H9 (cell line): Measurements from ENCODE around the gene SP8. TPM values are rescaled to one million over a fixed set of nuclear protein-coding genes. Genes with fewer than 3 reads are reported as not detected.

Experiments used
- DNase-seq: peaks from one replicate; pipeline ENCODE4 v3.0.0-alpha.2; 2017
- H2AFZ ChIP-seq: one replicate; pipeline ENCODE4 v1.6.1; 2013; ENCODE audit warnings: mild to moderate bottlenecking, low read length, control low read depth, moderate library complexity
- H2AK5ac ChIP-seq: 2 replicates; pipeline ENCODE4 v1.6.1; 2013; ENCODE audit warnings: low read length, control low read depth, mixed read lengths; ENCODE audit not compliant: insufficient read length
- H2BK120ac ChIP-seq: one replicate; pipeline ENCODE4 v1.6.1; 2013; ENCODE audit warnings: low read depth, mild to moderate bottlenecking, low read length, control low read depth, inconsistent platforms; ENCODE audit not compliant: poor library complexity, severe bottlenecking
- H2BK12ac ChIP-seq: 2 replicates; pipeline ENCODE4 v1.6.1; 2013; ENCODE audit warnings: low read length, control low read depth, mixed read lengths, low read depth; ENCODE audit not compliant: insufficient read length
- H2BK15ac ChIP-seq: 2 replicates; pipeline ENCODE4 v1.6.1; 2013; ENCODE audit warnings: low read depth, low read length, control low read depth
- H2BK20ac ChIP-seq: one replicate; pipeline ENCODE4 v1.6.1; 2013; ENCODE audit warnings: low read depth, mild to moderate bottlenecking, low read length, control low read depth, inconsistent platforms; ENCODE audit not compliant: poor library complexity, severe bottlenecking
- H2BK5ac ChIP-seq: 2 replicates; pipeline ENCODE4 v1.6.1; 2013; ENCODE audit warnings: low read length, control low read depth, mixed read lengths; ENCODE audit not compliant: insufficient read length
- H3K14ac ChIP-seq: 2 replicates; pipeline ENCODE4 v1.6.1; 2013; ENCODE audit warnings: low read length, control low read depth; ENCODE audit not compliant: insufficient read depth
- H3K18ac ChIP-seq: 2 replicates; pipeline ENCODE4 v1.6.1; 2013; ENCODE audit warnings: low read depth, mild to moderate bottlenecking, mixed read lengths, low read length, control low read depth; ENCODE audit not compliant: insufficient read length
- H3K23ac ChIP-seq: 2 replicates; pipeline ENCODE4 v1.6.1; 2013; ENCODE audit warnings: low read length, control low read depth, mixed read lengths, low read depth; ENCODE audit not compliant: insufficient read length
- H3K23me2 ChIP-seq: 2 replicates; pipeline ENCODE4 v1.6.1; 2013; ENCODE audit warnings: low read depth, mild to moderate bottlenecking, mixed read lengths, low read length, control low read depth; ENCODE audit not compliant: insufficient read length, poor library complexity, severe bottlenecking
- H3K27ac ChIP-seq: 2 replicates; pipeline ENCODE4 v1.5.1; 2013; ENCODE audit warnings: low read length, control low read depth, mixed read lengths, low read depth; ENCODE audit not compliant: insufficient read length
- H3K27me3 ChIP-seq: 2 replicates; pipeline ENCODE4 v1.6.1; 2013; ENCODE audit warnings: low read length, control low read depth, inconsistent platforms; ENCODE audit not compliant: insufficient read depth
- H3K4ac ChIP-seq: 2 replicates; pipeline ENCODE4 v1.6.1; 2013; ENCODE audit warnings: low read depth, mild to moderate bottlenecking, control low read depth, inconsistent platforms, low read length, moderate library complexity
- H3K4me1 ChIP-seq: 2 replicates; pipeline ENCODE4 v1.6.1; 2013; ENCODE audit warnings: low read length, control low read depth, inconsistent platforms; ENCODE audit not compliant: insufficient read depth
- H3K4me2 ChIP-seq: 2 replicates; pipeline ENCODE4 v1.6.1; 2013; ENCODE audit warnings: low read length, control low read depth, mixed read lengths; ENCODE audit not compliant: insufficient read length, insufficient read depth
- H3K56ac ChIP-seq: 2 replicates; pipeline ENCODE4 v1.6.1; 2013; ENCODE audit warnings: low read depth, mild to moderate bottlenecking, mixed read lengths, low read length, control low read depth; ENCODE audit not compliant: insufficient read length
- H3K79me1 ChIP-seq: 2 replicates; pipeline ENCODE4 v1.6.1; 2013; ENCODE audit warnings: low read depth, mild to moderate bottlenecking, moderate library complexity, low read length, control low read depth, inconsistent platforms; ENCODE audit not compliant: insufficient read depth, poor library complexity, severe bottlenecking
- H3K79me2 ChIP-seq: 2 replicates; pipeline ENCODE4 v1.6.1; 2013; ENCODE audit warnings: low read length, control low read depth, inconsistent platforms; ENCODE audit not compliant: insufficient read depth
- H3K9ac ChIP-seq: 2 replicates; pipeline ENCODE4 v1.6.1; 2013; ENCODE audit warnings: low read length, control low read depth, mixed read lengths; ENCODE audit not compliant: insufficient read length; ENCODE audit errors: extremely low read depth
- H3K9me3 ChIP-seq: one replicate; pipeline ENCODE4 v1.6.1; 2013; ENCODE audit warnings: low read depth, low read length, inconsistent platforms; ENCODE audit not compliant: control insufficient read depth
- H3T11ph ChIP-seq: one replicate; pipeline ENCODE4 v1.6.1; 2013; ENCODE audit warnings: mild to moderate bottlenecking, low read length, control low read depth, inconsistent platforms
- H4K20me1 ChIP-seq: one replicate; pipeline ENCODE4 v1.6.1; 2013; ENCODE audit not compliant: control insufficient read depth, insufficient read length, insufficient read depth
- H4K5ac ChIP-seq: 2 replicates; pipeline ENCODE4 v1.6.1; 2013; ENCODE audit warnings: low read depth, mild to moderate bottlenecking, mixed read lengths, low read length, control low read depth; ENCODE audit not compliant: insufficient read length
- H4K8ac ChIP-seq: replicated peaks from 2 replicates; pipeline ENCODE4 v1.6.1; 2013; ENCODE audit warnings: low read length, control low read depth, mixed read lengths, low read depth; ENCODE audit not compliant: insufficient read length
- H4K91ac ChIP-seq: 2 replicates; pipeline ENCODE4 v1.6.1; 2013; ENCODE audit warnings: low read depth, mild to moderate bottlenecking, moderate library complexity, mixed read lengths, low read length, control low read depth; ENCODE audit not compliant: insufficient read length
- H3K27ac Mint-ChIP-seq, 3 experiments: 2 replicates in 2 of 3; 3 replicates in 1 of 3; pipeline ENCODE4 v1.8.0; 2020 to 2021; ENCODE audit warnings: mixed read lengths in 3 of 3, mild to moderate bottlenecking in 1 of 3, moderate library complexity in 1 of 3
- H3K27me3 Mint-ChIP-seq: 2 replicates; pipeline ENCODE4 v1.8.0; 2021; ENCODE audit warnings: low read depth, mild to moderate bottlenecking, moderate library complexity, mixed read lengths
- H3K36me3 Mint-ChIP-seq, 3 experiments: 2 replicates in 2 of 3; 3 replicates in 1 of 3; pipeline ENCODE4 v1.8.0; 2020 to 2021; ENCODE audit warnings: low read depth in 3 of 3, mixed read lengths in 3 of 3; ENCODE audit not compliant: insufficient read depth in 1 of 3
- H3K4me1 Mint-ChIP-seq, 2 experiments: 2 replicates each; pipeline ENCODE4 v1.8.0; 2020; ENCODE audit warnings: mixed read lengths in 2 of 2
- H3K4me3 Mint-ChIP-seq, 2 experiments: 2 replicates in 1 of 2; 3 replicates in 1 of 2; pipeline ENCODE4 v1.8.0; 2020 to 2021; ENCODE audit warnings: mild to moderate bottlenecking in 2 of 2, mixed read lengths in 2 of 2, moderate library complexity in 1 of 2
- H3K9me3 Mint-ChIP-seq, 2 experiments: 2 replicates in 1 of 2; 3 replicates in 1 of 2; pipeline ENCODE4 v1.8.0; 2020; ENCODE audit warnings: mild to moderate bottlenecking in 2 of 2, mixed read lengths in 2 of 2, moderate library complexity in 1 of 2
- CTCF ChIP-seq: fragments of 200-600 bp; sonication (generic); conservative IDR thresholded peaks from 3 replicates; pipeline ENCODE4 v1.8.0; 2021; ENCODE audit warnings: antibody characterized with exemption, mild to moderate bottlenecking
- WGBS: extraction: QIAGEN DNeasy Blood & Tissue Kit; methylation state at CpG from one replicate; pipeline ENCODE4 v1.1.7; 2013; ENCODE audit warnings: missing lambda C conversion rate, low lambda C conversion rate, mixed read lengths; ENCODE audit not compliant: insufficient read length; ENCODE audit errors: extremely low coverage; 5-methylcytosine and 5-hydroxymethylcytosine counted together
- total RNA-seq: library from RNA; stranded (reverse); gene quantifications from 2 replicates; pipeline ENCODE4 v1.2.1, GENCODE V29; 2021

SP8 gene
- total RNA-seq, 1 experiment from 2014 or later = 3.5 TPM

DNA sequence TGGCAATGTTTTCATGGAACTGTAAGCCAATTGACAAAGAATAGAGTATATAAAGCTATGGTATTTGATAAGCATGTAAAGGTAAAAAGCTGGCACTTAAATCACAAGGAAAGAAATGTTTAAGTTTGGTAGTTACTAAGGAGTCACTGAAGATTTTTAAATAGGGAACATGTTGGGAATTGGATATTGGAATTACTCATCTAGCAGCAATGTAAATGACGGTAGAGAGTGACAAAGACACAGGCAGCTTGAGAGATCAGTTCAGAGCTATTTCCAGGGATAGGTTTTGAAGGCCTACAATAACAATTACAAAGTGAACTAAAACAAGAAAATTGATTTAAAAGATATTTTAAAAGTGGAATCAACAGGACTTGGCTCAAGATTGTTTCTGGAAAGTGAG is 36.8 kb downstream of the SP8 start:
- Mint-ChIP-seq H3K4me1 (peaks cover 6 to 16% of the 10 kb centered on the region in 2 experiments), H3K36me3 (no peaks in the 10 kb centered on the region), H3K27ac (no peak overlapping the region), H3K9me3 (no peaks in the 10 kb centered on the region), H3K4me3 (no peak overlapping the region), H3K27me3 (no peaks in the 10 kb centered on the region)
- Histone ChIP-seq H3K79me1 (no peaks in the 10 kb centered on the region), H3K27ac (no peak overlapping the region), H3K9ac (no peak overlapping the region), H4K20me1 (no peaks in the 10 kb centered on the region), H2BK20ac (no peak overlapping the region), H3K27me3 (no peaks in the 10 kb centered on the region), H3K4ac (no peak overlapping the region), H2BK120ac (no peak overlapping the region), H3K9me3 (no peaks in the 10 kb centered on the region), H2BK15ac (no peak overlapping the region), H4K5ac (no peak overlapping the region), H4K8ac (no peak overlapping the region), H3K4me2 (no peak overlapping the region), H3K4me1 (no peaks in the 10 kb centered on the region; the same call in 1 of the 2 replicates), H3T11ph (no peak overlapping the region), H3K56ac (no peak overlapping the region), H3K23ac (no peak overlapping the region), H2BK5ac (no peak overlapping the region), H4K91ac (no peak overlapping the region), H2AFZ (no peak overlapping the region), H3K14ac (no peak overlapping the region), H2AK5ac (no peak overlapping the region), H3K79me2 (no peaks in the 10 kb centered on the region), H3K23me2 (no peaks in the 10 kb centered on the region), H2BK12ac (no peak overlapping the region), H3K18ac (no peak overlapping the region)
- DNase-seq = no peak
- no peak for TF ChIP-seq CTCF
- WGBS = no CpG with 5 or more reads among the region's 1 CpG
